Kidney epithelial cell (primary cell): ENCODE measurements around the gene EXOSC7. TPM values are rescaled to one million over a fixed set of nuclear protein-coding genes. Genes with fewer than 3 reads are reported as not detected.

Experiments
- DNase-seq: peaks from one replicate; pipeline ENCODE4 v3.0.0-alpha.2; 2010; ENCODE audit warnings: low read depth
- H3K27me3 ChIP-seq: 2 replicates; pipeline ENCODE4 v1.6.0; 2011; ENCODE audit warnings: low read length; ENCODE audit not compliant: control insufficient read depth, insufficient read depth
- H3K36me3 ChIP-seq: 2 replicates; pipeline ENCODE4 v1.5.1; 2011; ENCODE audit warnings: low read length; ENCODE audit not compliant: control insufficient read depth, insufficient read depth
- H3K4me3 ChIP-seq: 2 replicates; pipeline ENCODE4 v1.5.1; 2011; ENCODE audit warnings: low read depth, mild to moderate bottlenecking, control low read depth, low read length
- total RNA-seq: library from RNA; depleted of rRNA; stranded (reverse); fragments of >200 nt; gene quantifications from 2 replicates; pipeline ENCODE4 v1.2.3, GENCODE V29; 2015
- TF ChIP-seq, protein P1 (sequence below): IDR thresholded peaks from 2 replicates; pipeline ENCODE4 v1.5.1; 2011; ENCODE audit warnings: mild to moderate bottlenecking, moderate library complexity, low read length, control low read depth, inconsistent platforms; ENCODE audit not compliant: insufficient read depth, poor library complexity, severe bottlenecking

The EXOSC7 gene
- total RNA-seq, 1 donor from 2014 or later: 64.8 TPM

DNA sequence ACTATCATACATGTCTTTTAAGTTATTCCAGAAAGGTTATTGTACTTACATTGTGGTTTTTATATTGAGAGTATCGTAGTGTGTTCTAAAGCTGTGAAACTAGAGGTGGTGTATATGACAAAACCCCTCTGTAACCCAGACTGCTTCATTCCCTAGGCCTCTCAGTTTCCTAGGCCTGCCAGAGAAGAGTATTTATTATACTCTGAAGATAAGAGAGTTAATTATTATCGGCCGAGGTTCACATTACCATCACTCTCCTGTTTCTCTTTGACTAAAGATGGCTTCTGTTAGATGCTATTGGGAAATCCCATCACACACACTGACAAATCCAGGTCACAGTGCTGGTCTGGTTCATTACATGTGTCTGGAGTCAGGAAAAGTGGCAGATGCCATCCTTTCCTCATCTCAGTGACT lies 20.5 kb downstream of the EXOSC7 start:
- TF ChIP-seq, protein P1, sequence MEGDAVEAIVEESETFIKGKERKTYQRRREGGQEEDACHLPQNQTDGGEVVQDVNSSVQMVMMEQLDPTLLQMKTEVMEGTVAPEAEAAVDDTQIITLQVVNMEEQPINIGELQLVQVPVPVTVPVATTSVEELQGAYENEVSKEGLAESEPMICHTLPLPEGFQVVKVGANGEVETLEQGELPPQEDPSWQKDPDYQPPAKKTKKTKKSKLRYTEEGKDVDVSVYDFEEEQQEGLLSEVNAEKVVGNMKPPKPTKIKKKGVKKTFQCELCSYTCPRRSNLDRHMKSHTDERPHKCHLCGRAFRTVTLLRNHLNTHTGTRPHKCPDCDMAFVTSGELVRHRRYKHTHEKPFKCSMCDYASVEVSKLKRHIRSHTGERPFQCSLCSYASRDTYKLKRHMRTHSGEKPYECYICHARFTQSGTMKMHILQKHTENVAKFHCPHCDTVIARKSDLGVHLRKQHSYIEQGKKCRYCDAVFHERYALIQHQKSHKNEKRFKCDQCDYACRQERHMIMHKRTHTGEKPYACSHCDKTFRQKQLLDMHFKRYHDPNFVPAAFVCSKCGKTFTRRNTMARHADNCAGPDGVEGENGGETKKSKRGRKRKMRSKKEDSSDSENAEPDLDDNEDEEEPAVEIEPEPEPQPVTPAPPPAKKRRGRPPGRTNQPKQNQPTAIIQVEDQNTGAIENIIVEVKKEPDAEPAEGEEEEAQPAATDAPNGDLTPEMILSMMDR: no peak
- Histone ChIP-seq H3K4me3 (no peak overlapping the region), H3K36me3 (no peaks in the 10 kb centered on the region), H3K27me3 (no peaks in the 10 kb centered on the region)
- no peak for DNase-seq

DNA sequence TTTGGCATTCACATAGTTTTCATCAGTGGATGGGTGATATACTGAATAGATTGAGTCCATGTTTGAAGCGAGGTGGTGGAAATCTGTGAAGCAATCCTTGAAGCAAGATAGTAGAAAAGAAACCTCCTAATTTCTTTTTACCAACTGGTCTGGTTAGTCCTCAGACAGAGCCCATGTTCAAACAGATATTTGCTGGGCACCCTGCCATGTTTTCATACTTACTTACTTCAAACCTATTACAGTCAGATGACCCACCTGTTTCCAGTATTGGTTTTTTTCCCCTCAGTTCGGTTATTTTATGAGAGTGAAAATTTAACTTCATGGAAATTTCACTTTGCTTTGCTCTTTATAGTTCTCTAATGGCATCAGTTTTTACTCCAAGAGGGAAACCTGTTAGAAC lies 23.7 kb downstream of the EXOSC7 start:
- TF ChIP-seq, protein P1: no peak
- no peak overlapping the region for H3K4me3 ChIP-seq
- H3K27me3 ChIP-seq: no peaks in the 10 kb centered on the region
- DNase-seq: no peak
- no peaks in the 10 kb centered on the region for H3K36me3 ChIP-seq

DNA sequence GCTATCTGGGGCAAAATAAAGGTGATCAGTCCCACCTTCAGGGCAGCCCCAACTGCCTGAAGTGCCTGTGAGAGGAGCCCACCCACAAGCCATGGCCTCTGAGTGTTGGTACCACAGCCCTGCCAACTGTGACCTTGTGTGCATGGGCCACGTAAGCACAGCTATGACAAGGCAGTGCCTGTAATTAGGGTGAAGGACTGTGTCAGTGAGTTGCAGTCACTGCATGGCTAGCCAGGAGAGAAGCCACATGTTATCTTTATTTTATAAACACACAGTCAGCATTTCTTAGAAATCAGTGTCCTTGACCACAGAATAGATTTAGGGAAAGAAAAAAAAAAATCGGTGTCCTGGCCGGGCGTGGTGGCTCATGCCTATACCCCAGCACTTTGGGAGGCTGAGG lies 24.8 kb downstream of the EXOSC7 start:
- Histone ChIP-seq H3K27me3 (no peaks in the 10 kb centered on the region), H3K36me3 (no peaks in the 10 kb centered on the region), H3K4me3 (no peak overlapping the region)
- DNase-seq: no peak
- TF ChIP-seq, protein P1: no peak

DNA sequence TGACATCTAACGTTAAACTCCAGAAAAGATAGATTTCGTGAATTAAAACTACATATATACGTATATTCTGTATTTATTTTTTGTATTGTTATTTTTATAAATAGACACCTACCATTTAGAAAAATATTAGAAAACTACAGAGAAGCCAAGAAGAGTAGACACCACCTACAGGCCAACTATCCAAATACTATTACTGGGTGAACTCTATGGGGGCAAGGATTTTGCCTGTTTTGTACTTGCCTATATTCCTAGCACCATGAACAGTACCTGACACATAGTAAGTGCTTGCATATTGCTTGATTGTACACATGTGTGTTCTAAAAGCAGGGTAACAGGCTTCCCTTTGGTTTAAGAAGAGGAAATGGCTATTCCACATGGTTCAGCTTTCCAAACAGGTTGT lies 25.7 kb downstream of the EXOSC7 start:
- DNase-seq: no peak
- Histone ChIP-seq H3K36me3 (no peaks in the 10 kb centered on the region), H3K27me3 (no peaks in the 10 kb centered on the region), H3K4me3 (no peak overlapping the region)
- TF ChIP-seq, protein P1: no peak

DNA sequence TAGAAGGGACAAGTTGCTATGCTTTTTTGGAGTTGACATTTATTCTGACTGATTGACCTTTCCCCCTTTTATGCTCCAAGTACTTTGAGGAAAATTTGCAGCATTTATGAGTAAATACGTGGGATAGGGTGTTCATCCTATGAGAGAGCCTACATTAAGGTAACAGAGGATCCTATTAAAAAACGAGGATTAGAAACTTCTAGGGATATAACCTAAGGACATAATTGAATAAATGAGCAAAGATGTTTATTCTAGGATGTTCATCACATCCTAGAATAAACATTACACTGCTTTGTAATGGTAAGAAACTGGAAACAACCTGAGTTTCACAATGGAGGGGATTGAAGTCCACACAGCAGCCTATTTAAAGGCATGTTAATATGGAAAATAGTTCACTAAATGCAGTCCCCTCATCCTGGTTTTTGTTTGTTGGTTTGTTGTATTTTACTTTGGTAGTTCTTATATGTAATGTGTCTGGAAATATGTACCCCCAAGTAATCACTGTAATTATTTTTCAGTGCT lies 26.2 kb downstream of the EXOSC7 start:
- TF ChIP-seq, protein P1: no peak
- no peak for DNase-seq
- Histone ChIP-seq H3K27me3 (no peaks in the 10 kb centered on the region), H3K4me3 (no peak overlapping the region), H3K36me3 (no peaks in the 10 kb centered on the region)

DNA sequence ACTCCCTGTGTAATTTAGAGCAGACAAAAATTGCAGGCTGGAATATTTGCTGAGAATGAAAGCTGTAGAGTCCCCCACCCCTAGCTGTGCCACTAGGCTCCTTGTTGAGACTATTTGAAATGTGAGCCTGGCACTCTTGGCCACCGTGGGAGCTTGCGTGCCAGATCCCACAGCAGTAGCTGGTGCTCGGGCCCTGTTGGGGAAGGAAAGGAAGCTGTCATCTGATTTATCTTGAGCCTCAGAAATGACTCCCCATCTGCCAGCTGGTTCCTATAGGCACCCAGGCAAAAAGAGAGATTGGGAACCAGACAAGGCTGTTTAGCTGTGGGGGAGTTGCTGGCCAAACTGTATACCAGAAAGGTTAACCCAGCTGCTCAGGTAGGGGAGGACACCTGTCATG lies 26.7 kb downstream of the EXOSC7 start:
- H3K4me3 ChIP-seq: no peak overlapping the region
- no peaks in the 10 kb centered on the region for H3K36me3 ChIP-seq
- H3K27me3 ChIP-seq: no peaks in the 10 kb centered on the region
- TF ChIP-seq, protein P1: no peak
- no peak for DNase-seq
